HG03439 (cell line): ENCODE data around the gene BMP8A.
"Not testable (repeated sequence)": the region's sequence is repeated elsewhere in the genome, so short reads cannot be mapped to it uniquely, and the experiment has no call there.

Experiments
- ATAC-seq: cut with Tn5 transposase; IDR thresholded peaks from one replicate; pipeline ENCODE4 v1.9.1; 2021; ENCODE audit warnings: mild to moderate bottlenecking, moderate library complexity; ENCODE audit not compliant: unreplicated experiment

The BMP8A gene

GRCh38 chr1:39478126-39478915 is 13.1 kb upstream of the BMP8A start:
- no peak for ATAC-seq

DNA sequence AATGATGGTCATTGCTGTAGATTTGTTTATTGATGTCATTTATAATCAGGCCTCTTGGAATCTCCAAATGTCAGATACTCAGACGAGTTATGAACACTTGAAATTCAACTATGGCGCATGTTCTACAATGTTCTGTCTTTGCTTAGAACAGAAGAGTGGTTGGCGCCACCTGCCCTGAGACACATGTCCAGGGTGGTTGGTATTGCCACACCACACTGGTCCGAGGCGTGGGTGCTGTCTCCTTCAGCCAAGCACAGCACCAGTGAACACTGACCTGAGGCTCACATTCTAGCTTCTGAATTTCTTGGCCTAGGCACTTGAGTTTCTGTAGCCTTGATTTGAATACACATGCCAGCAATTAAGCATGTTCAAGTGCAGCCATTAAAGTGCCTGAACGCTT is 10.1 kb upstream of the BMP8A start:
- ATAC-seq: no peak

GRCh38 chr1:39483276-39483675 is 8.2 kb upstream of the BMP8A start:
- ATAC-seq: no peak

DNA sequence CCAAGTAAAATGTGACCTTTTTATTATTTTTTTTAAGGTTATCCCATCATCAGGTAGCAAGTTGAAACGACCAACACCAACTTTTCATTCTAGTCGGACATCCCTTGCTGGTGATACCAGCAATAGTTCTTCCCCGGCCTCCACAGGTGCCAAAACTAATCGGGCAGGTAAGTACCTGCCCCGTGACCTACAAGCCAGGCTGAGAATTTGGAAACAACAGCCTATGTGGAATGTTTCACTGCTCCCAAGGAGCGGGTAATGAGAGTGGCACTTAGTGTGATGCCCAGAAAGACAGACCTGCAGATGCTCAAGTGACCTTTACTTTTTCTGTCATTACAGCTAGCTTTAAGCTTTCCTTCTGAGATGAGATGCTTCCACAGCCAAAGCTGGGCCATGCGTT is 6.9 kb upstream of the BMP8A start:
- ATAC-seq: no peak

DNA sequence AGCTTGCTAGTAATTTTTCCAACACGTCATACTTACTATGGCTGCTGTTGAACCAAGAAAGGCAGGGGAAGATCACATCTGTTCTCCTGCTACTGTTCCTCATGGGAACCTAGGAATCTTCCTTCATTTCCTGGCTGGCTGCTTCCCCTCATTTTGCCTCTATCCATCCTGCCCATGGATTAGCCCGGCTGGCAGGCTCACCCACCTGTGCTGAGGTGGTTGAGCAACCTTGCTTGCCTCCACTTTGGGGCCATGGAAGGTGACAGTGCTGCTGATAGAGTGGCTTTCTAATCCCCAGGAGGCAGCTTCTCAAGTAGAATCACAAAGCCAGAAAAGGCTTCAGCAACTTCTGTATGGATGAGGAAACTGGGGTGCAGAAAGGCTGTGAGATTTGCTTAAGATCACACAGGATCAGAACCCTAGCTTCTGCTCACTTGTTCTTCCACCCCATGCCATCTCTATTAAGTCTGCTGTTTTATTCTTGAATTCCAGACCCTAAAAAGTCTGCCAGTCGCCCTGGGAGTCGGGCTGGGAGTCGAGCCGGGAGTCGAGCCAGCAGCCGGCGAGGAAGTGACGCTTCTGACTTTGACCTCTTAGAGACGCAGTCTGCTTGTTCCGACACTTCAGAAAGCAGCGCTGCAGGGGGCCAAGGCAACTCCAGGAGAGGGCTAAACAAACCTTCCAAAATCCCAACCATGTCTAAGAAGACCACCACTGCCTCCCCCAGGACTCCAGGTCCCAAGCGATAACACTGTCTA is 6.2 kb upstream of the BMP8A start:
- ATAC-seq: no peak

GRCh38 chr1:39488012-39488545 is 3.4 kb upstream of the BMP8A start:
- ATAC-seq: no peak

DNA sequence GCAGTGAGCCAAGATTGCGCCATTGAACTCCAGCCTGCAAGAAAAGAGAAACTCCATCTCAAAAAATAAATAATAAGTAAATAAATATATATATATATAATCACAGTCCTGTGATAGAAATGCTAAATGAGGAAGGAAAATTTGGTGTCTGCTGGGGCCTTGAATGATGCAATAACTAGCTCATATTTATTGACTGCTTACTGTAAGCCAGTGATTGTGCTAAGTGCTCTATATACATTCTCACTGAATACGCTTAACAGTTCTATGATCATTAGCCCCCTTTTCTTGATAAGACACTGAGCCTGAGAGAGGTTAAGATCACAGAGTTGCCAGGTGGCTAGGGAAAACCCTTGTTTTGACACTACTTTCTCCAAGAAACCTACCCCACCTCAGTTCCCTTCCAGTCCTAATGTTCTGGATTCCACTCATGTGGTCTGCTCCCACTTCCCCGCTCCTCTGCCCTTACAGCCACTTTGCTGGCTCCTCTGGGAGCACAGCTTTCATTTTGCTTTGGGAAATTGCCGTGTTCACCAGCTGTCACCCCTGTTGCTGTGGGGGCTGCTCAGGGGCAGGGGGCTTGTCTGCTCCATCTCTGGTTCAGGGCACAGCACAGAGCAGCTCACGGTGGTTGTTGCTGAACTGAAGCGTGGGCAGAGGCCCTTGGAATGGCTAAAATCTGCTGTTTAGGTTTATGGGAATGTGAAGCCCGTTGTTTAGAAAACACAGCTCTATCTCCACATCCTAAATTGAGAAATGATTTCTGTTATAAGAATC is 2.5 kb upstream of the BMP8A start:
- ATAC-seq: no peak

- no peak for ATAC-seq
These were observed 1.7 kb upstream of the BMP8A start for GRCh38 chr1:39489567-39490239.

- no peak for ATAC-seq
These were observed 765 bp upstream of the BMP8A start for GRCh38 chr1:39490596-39491145.

GRCh38 chr1:39492118-39493042 is 944 bp downstream of the BMP8A start:
- not testable (repeated sequence) for ATAC-seq

- ATAC-seq: not testable (repeated sequence)
These were observed 1.8 kb downstream of the BMP8A start for GRCh38 chr1:39493043-39493810.

DNA sequence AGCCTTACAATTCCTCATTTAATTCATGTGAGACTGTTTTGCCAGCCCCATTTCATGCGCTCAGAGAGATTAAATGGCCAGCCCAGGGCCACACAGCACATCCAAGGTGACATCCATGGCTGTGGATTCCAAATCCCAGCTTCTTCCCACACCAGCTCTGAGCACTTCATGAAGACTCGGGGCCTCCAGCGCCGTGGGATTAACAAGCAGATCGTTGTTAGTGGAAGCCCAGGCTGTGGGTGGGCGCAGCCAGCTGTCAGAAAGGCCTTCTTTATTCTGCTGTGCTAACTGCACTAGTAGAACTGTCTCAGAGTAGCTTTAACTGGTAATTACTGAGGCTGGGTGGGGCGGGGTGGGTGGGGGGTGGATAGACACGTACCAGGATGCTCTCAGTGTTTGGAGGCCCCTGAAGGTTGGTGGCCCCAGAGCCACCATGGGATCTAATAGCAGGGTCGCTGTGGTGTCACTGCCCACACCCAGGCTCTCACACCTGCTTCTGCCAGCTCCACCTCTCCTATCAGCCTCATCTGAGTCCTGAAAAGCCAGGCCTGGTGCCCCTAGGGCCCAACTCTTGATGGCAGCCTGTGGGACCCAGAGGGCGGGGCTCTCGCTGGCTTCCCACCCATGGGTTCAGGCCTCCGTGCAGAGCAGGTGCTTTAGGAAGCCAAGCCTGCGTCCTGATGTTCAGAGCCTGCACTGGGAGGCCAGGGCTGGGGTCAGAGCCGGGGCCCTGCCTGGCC is 3.4 kb downstream of the BMP8A start:
- no peak for ATAC-seq

DNA sequence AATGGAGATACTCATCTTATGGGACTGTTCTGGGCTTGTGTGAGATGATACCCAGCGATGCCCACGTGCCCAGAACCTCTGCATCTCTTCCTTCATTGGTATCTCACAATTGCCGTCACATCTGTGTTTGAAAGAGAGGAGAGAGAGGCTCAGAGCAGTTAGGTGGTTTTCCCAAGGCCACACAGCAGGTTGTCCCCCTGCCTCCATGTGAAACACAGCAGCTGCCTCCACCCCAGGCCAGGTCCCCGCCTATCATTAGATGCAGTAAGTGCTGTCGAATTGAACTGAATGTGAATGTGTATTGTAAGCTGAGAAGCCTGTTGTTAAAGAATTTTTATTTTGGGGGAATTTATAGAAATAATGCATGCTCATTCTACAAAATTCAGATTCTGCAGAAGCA is 5.1 kb downstream of the BMP8A start:
- ATAC-seq: not testable (repeated sequence)

DNA sequence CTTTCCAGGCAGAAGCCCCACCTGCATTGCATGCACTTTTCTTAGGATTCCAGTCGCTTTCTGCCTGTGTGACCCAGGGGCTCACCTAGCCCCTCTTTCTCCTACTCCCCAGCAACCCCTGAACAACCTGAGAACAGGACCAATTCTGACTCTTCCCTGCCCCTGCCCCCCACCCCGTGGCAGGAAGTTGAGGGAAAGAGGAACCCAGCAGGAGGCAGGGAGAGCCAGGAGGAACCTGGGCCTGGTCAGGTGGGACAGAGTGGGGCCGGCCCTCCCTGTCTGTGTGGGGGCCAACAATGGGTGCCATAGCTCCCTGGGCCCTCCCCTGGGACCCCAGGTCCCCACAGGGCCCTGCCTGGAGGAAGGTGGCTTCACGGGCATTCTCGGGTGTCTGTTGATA is 6.1 kb downstream of the BMP8A start:
- ATAC-seq: no peak

DNA sequence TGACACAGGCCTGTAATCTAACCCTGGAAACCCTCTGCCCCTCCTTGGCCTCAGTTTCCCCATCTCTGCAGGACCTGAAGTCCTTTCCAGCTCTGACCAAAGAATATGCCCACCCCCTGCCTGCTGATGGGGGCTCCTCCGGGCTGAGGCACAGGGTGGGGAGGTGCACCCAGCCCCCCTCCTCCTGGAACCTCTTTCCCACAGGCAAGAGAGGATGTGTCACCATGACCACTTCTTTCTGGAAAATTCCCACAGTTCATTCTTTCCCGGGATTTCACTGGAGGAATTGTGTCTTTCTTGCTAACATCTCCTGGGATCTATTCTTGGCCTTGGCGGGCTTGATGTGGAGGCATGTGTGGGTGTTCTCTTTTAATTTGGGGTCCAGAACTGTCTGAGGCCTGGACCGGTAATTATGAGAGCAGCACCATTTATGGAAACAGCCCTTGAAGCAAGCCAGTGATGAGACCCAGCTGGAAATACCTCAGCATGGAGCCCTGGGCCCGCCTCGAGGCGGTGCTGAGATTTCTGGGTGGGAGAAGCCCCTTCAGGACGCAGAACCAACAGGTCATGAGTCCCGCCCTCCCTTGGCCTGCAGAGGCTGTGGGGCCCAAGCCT is 6.8 kb downstream of the BMP8A start:
- ATAC-seq: not testable (repeated sequence)

DNA sequence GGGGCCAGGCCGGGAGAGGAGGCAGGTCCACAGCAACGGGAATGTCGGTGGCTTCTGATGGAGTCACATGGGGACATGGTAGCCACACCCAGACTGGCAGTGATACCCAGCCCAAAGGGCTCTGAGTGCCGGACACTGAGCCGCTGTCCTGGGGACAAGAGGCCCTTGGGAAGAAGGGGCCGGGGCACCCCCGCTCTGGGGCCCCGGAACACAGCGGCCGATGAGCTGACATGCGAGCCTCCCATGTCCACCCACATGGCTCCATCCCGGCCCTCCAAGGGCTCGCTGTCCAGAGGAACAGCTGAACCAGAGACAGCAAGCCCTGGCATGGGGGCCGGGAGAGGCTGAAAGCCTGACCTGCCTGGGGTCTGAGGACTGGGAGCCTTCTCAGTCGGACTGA is 7.4 kb downstream of the BMP8A start:
- not testable (repeated sequence) for ATAC-seq

GRCh38 chr1:39499668-39500067 is 8.2 kb downstream of the BMP8A start:
- ATAC-seq: no peak
